Measurements from ENCODE around the gene SARDH. TPM values are rescaled to one million over a fixed set of nuclear protein-coding genes. Genes with fewer than 3 reads are reported as not detected.

SARDH gene
- total and polyA plus RNA-seq, 11 donors, result 0.19 to 1.7 (median 0.69) TPM

DNA sequence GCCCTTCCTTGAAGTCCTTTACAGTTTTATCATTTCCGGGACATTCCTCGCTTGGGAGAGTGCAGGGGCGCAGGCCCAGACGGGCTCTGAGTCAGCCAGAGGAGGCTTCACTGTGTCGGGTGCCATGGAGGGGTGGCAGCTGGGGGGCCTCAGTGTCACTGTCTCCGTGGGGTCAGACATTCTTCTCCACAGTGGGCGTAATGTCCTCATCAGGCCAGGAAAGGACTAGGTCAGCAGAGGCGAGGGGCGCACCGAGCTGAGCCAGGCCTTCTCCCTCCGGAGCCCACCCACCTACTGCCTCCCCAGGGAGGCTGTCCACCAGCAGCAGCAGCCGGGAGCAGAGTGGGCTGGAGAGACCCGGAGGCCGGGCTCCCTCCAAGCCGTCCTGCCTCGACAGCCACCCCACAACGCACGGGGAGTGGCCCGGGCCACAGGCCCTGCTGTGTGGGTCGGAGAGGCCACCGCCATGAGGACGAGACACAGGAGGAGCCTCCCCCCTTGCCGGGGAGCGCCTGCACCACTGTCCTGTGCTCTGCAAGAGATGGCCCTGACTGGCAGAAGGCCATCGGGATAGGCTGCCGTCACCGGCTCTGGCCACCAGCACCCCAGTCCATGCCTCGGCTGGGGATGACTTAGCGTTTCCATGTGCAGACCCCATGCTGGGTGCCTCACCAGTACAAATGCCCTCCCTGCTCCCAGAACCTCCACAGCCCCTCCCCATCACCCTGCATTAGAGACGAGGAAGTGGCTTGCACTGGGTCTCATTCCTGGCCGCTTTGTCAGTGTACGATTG is 26.5 kb downstream of the SARDH start:
- Histone ChIP-seq H3K27ac (peak overlapping the region in 5 of 12 donors; percentile 35 to 48 (median 39)), H3K4me1 (peaks cover 0 to 43% (median 17%) of the 10 kb centered on the region in 12 donors), H3K27me3 (peaks cover 0 to 17% (median 0%) of the 10 kb centered on the region in 9 donors), H3K36me3 (no peaks in the 10 kb centered on the region), H3K9me3 (no peaks in the 10 kb centered on the region), H3K4me3 (no peak overlapping the region)
- TF ChIP-seq, protein P1, sequence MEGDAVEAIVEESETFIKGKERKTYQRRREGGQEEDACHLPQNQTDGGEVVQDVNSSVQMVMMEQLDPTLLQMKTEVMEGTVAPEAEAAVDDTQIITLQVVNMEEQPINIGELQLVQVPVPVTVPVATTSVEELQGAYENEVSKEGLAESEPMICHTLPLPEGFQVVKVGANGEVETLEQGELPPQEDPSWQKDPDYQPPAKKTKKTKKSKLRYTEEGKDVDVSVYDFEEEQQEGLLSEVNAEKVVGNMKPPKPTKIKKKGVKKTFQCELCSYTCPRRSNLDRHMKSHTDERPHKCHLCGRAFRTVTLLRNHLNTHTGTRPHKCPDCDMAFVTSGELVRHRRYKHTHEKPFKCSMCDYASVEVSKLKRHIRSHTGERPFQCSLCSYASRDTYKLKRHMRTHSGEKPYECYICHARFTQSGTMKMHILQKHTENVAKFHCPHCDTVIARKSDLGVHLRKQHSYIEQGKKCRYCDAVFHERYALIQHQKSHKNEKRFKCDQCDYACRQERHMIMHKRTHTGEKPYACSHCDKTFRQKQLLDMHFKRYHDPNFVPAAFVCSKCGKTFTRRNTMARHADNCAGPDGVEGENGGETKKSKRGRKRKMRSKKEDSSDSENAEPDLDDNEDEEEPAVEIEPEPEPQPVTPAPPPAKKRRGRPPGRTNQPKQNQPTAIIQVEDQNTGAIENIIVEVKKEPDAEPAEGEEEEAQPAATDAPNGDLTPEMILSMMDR (IDR thresholded peaks at IDR 0.05), result no peak
- TF ChIP-seq POLR2A (IDR thresholded peaks at IDR 0.05), result no peak
- ATAC-seq (peak in 3 of 4 donors; percentile 19 to 58 (median 25)), DNase-seq (peak in 3 of 5 donors; percentile 51 to 66 (median 66))
- 73 to 81% (median 79%) methylated on average over 27 to 32 of the region's 32 CpGs for WGBS, 4 donors
- intact Hi-C loops (cut with DNase I), result loop anchor here in 1 of 10 donors (10.0 kb wide), 2 partner anchors 47 to 107 kb away; partner anchors contain the start of gene FAM163B

DNA sequence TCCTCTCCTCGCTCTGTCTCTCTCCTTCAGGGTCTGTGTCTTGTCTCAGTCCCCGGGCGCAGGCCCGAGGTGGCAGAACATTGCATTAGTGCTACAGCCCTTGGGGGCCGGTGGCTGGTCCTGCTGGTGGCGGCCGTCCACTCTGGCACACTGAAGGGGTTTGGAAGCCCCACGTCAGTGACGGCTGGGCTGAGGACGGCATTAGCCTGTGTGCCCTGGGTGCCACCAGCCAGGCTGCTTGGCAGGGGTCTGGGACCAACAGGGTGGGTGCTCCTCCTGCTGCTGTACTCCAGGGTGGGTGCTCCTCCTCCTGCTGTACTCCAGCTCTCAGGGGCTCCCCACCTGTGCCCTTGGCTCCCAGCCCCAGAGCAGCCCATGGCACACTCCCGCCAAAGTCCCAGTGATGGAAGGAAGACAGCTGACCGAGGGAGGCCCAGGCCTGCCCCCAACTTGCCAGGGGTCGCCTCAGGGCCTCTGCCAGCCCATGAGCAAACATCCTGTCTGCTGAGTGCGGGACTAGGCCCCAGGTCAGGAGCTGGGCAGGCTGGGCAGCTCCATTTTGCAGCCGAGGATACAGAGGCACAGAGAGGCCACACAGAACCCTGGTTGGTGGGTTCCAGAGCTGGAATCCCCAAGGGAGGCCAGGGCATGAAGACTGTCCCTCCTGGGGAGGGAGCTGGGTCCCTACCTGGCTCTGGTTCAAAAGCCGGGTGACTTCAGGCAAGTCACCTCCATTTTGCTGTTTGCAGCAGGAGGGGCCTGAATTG is 27.3 kb downstream of the SARDH start:
- ATAC-seq, result no peak
- no peak overlapping the region for H3K4me3 ChIP-seq
- peaks cover 0 to 17% (median 0%) of the 10 kb centered on the region in 9 donors for H3K27me3 ChIP-seq
- peak in 2 of 5 donors; percentile 21 to 51 for DNase-seq
- 85 to 91% (median 85%) methylated on average over 15 to 16 of the region's 16 CpGs for WGBS, 4 donors
- H3K36me3 ChIP-seq, result no peaks in the 10 kb centered on the region
- no peaks in the 10 kb centered on the region for H3K9me3 ChIP-seq
- TF ChIP-seq POLR2A (IDR thresholded peaks at IDR 0.05), result no peak
- TF ChIP-seq, protein P1 (IDR thresholded peaks at IDR 0.05), result no peak
- peaks cover 0 to 38% (median 13%) of the 10 kb centered on the region in 12 donors for H3K4me1 ChIP-seq
- H3K27ac ChIP-seq, result peak overlapping the region in 4 of 12 donors; percentile 35 to 48 (median 39)
- intact Hi-C loops (cut with DNase I), result loop anchor here in 1 of 10 donors (10.0 kb wide), 2 partner anchors 46 to 106 kb away; partner anchors contain the start of gene FAM163B

DNA sequence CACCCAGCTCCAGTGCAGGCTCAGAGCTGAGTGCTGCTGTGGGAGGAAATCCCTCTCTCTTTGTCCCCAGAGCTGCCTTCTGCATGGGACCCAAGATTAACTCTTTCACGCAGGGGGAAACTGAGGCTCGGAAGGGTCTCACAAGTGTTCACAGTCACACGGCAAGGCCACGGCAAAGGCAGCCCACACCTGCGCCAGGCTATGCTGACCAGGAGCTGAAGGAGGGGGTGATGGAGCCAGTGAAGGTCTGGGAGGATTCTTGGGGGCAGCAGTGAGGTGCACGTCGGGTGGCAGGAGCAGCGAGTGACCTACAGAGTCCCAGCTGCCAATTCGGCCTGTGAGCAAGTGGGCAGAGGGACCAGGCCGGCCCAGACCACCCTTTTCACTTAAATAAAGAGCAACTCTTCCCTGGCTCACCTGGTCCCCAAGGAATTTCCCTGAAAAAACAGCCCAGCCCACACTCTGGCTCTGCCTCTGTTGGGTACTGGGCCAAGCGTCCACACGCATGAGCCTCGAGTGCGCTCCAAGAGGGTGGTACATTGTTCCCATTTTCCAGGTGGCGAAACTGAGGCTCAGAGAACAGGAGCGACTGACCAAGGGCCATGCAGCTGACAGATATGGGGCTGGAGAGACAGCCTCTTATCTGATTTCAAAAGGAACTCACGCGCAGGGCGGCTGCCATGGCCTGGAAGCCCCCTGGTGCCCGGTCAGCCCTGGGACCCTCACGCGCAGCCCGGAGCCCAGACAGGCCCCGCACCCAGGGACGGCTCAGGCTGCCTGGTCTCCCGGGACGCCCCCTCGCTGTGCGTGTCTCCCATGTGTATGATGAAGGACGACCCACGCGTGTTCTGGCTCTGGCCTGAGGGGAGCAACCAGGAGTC is 28.2 kb downstream of the SARDH start:
- no peaks in the 10 kb centered on the region for H3K9me3 ChIP-seq
- WGBS, 4 donors, result 92 to 95% (median 93%) methylated on average over 27 to 32 of the region's 32 CpGs
- peaks cover 0 to 17% (median 0%) of the 10 kb centered on the region in 9 donors for H3K27me3 ChIP-seq
- no peak overlapping the region for H3K27ac ChIP-seq
- peak in 3 of 5 donors; percentile 17 to 52 (median 24) for DNase-seq
- H3K4me3 ChIP-seq, result no peak overlapping the region
- TF ChIP-seq, protein P1 (IDR thresholded peaks at IDR 0.05), result no peak
- TF ChIP-seq POLR2A (IDR thresholded peaks at IDR 0.05), result no peak
- no peak for ATAC-seq
- no peaks in the 10 kb centered on the region for H3K36me3 ChIP-seq
- peaks cover 0 to 29% (median 6%) of the 10 kb centered on the region in 12 donors for H3K4me1 ChIP-seq
- intact Hi-C loops (cut with DNase I), result loop anchor here in 1 of 10 donors (10.0 kb wide), 2 partner anchors 45 to 105 kb away; partner anchors contain the start of gene FAM163B

Data from heart left ventricle (tissue), 16 donors.